ENCODE results near the gene MB21D2.

The MB21D2 gene

DNA sequence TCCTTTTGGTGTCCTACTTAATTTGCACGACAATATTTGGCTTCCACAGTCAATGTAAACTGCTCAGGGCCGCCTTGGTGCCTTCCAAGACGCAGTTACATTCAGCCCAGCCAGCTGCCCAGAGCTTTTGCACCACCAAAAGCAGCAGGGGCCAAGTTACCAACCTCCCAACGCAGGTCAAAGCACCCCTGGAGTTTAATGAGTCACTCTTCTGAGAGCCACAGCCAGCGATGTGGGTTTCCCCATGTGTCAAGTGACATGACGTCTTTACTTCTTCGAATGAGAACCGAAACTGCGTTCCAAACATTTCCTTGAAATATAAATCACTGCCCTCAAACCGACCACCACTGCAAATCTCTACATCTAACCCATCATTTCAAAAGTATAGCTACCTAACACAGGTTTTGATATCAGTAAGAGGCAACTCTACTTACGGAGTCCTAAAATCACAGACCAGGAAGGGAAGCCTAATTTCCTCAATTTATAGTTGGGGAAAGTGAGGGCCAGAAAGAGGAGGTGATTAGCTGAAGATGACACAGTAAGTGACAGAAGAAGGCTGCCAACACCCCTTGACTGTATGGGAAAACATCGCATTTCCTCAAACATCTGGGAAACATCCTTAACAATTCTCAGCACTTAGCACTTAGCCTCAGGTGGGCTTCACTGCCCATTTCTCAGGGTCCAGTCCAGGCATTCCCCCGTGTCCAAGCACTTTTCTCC is 24.5 kb downstream of the MB21D2 start:
- peaks cover 37% of the 10 kb centered on the region for H3K4me1 ChIP-seq (ENCODE audit: control insufficient read depth, insufficient read depth, low read length, unreplicated experiment)
- H3K27me3 ChIP-seq (ENCODE audit: insufficient read depth, low read length): no peaks in the 10 kb centered on the region
- no peaks in the 10 kb centered on the region for H3K36me3 ChIP-seq (ENCODE audit: insufficient read depth, low read length)
- peak overlapping the region; percentile 69 for H3K27ac ChIP-seq (ENCODE audit: low read depth, low read length)
- peaks cover 7% of the 10 kb centered on the region for H3K79me2 ChIP-seq (ENCODE audit: control insufficient read depth, insufficient read depth, low read length, unreplicated experiment)
- peak overlapping the region; percentile 50 for H3K4me3 ChIP-seq (ENCODE audit: low read depth, low read length)
- no peak overlapping the region for H2AFZ ChIP-seq (ENCODE audit: low read length, unreplicated experiment)

DNA sequence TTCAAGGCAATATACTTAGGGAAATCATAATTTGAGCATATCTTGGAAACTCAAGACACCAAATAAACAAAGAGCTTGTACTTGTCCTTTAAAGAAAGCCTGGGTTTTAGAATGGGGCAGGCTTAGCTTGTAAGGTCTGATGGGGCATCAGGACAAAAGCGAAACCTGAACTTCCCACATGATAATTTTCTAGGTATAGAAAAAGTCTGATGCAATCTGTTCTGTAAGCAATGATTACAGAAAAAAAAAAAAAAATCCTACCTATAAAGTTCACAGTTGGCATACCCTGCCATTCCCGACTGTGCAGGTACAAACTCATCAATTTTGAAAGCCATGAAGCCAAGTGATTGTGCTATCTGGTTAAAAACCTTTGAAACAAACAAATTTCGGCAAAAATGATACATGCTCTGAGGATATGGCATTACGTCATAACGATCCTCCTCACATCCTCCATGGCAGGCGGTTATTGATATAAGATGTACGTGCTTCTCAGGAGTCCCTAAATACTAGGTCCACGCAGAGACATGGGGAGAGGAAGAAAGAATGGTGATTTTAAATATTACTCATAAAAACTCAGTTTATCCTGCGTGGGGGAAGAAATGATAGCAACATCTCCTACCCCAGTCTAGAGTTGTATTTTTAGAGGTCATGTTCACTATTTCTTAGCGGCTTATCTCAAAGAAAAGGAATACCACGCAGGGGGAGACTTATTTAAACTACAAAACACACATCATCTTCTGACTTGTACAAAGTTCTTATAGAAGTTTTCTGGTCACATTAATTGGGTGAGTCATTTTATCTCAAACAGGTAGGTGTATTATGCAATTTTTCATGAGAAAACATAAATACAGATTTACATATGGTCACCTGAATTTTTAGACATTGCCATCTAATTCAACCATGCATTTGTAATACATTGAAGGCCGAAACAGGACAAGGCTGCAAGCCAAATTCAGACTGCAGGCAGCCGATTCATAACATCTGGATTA is 27.0 kb downstream of the MB21D2 start:
- Histone ChIP-seq H3K4me3 (ENCODE audit: low read depth, low read length) (no peak overlapping the region), H3K4me1 (ENCODE audit: control insufficient read depth, insufficient read depth, low read length, unreplicated experiment) (peaks cover 62% of the 10 kb centered on the region), H3K79me2 (ENCODE audit: control insufficient read depth, insufficient read depth, low read length, unreplicated experiment) (peaks cover 3% of the 10 kb centered on the region)

DNA sequence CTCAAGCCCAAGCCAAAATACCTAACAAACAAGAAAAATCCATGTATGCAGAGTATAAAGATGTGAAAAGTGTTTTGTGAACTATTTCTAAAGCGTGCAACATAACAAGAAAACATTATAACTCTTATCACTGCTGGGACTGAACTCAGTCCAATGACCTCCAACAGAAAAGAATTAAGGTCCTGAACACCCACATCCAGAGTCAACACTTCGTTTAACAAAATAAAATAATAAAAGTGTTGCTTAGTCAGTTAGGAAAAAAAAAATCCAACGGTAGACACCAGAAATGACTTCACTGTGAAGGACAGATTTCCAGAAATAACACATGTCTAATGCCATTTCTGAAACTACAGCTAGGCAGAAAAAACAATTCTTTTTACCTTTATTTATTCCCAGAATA is 28.0 kb downstream of the MB21D2 start:
- H3K79me2 ChIP-seq (ENCODE audit: control insufficient read depth, insufficient read depth, low read length, unreplicated experiment): peaks cover 3% of the 10 kb centered on the region
- H3K27me3 ChIP-seq (ENCODE audit: insufficient read depth, low read length): no peaks in the 10 kb centered on the region
- H3K36me3 ChIP-seq (ENCODE audit: insufficient read depth, low read length): no peaks in the 10 kb centered on the region
- no peak overlapping the region for H2AFZ ChIP-seq (ENCODE audit: low read length, unreplicated experiment)
- peaks cover 71% of the 10 kb centered on the region for H3K4me1 ChIP-seq (ENCODE audit: control insufficient read depth, insufficient read depth, low read length, unreplicated experiment)
- H3K27ac ChIP-seq (ENCODE audit: low read depth, low read length): peak overlapping the region; percentile 42
- H3K4me3 ChIP-seq (ENCODE audit: low read depth, low read length): no peak overlapping the region

More for the DNA sequence above, 27.0 kb downstream of the MB21D2 start:
- H3K36me3 ChIP-seq (ENCODE audit: insufficient read depth, low read length): no peaks in the 10 kb centered on the region
- H3K27me3 ChIP-seq (ENCODE audit: insufficient read depth, low read length): no peaks in the 10 kb centered on the region
- no peak overlapping the region for H3K27ac ChIP-seq (ENCODE audit: low read depth, low read length)
- H2AFZ ChIP-seq (ENCODE audit: low read length, unreplicated experiment): no peak overlapping the region

DNA sequence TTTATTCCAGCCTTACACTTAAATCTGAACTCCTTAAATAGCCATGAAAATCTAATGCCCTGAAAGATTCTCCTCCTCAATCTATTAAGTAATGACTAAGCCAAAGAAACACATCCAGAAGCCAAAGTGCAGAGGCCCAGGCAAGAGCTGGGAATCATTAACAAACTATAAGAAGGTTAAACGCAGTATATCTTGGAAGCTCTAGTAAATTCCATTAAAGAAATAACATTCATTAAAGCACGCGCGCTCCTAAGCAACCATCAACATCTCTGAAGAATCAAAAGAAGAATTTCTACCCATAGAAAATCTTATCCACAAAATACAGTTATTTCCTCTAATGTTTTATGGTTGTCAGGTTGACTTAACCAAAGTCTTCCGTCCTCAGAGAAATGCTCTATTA is 29.5 kb downstream of the MB21D2 start:
- H3K4me1 ChIP-seq (ENCODE audit: control insufficient read depth, insufficient read depth, low read length, unreplicated experiment): peaks cover 72% of the 10 kb centered on the region

DNA sequence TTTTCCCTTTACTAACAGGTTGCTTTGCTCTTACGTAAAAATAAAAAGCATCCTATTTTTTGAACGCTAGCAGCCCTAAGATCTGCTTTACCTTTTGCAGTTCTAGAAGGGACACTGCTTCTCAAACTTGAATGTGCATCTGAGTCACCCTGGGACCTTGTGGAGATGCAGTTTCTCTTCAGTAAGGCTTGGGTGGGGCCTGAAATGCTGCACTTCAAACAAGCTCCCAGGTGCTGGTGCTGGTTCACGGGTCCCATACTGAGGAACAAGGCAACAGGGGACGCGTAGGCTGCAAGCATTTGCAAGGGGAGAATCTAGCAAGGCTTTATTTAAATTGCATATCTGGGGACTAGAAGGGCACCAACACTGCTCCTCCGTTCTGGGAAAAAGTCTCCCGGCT is 30.0 kb downstream of the MB21D2 start:
- H2AFZ ChIP-seq (ENCODE audit: low read length, unreplicated experiment): no peak overlapping the region
- no peaks in the 10 kb centered on the region for H3K27me3 ChIP-seq (ENCODE audit: insufficient read depth, low read length)
- H3K4me3 ChIP-seq (ENCODE audit: low read depth, low read length): no peak overlapping the region
- H3K36me3 ChIP-seq (ENCODE audit: insufficient read depth, low read length): no peaks in the 10 kb centered on the region
- peaks cover 68% of the 10 kb centered on the region for H3K4me1 ChIP-seq (ENCODE audit: control insufficient read depth, insufficient read depth, low read length, unreplicated experiment)
- peaks cover 3% of the 10 kb centered on the region for H3K79me2 ChIP-seq (ENCODE audit: control insufficient read depth, insufficient read depth, low read length, unreplicated experiment)
- no peak overlapping the region for H3K27ac ChIP-seq (ENCODE audit: low read depth, low read length)

More for the DNA sequence above, 29.5 kb downstream of the MB21D2 start:
- H2AFZ ChIP-seq (ENCODE audit: low read length, unreplicated experiment): no peak overlapping the region
- H3K27me3 ChIP-seq (ENCODE audit: insufficient read depth, low read length): no peaks in the 10 kb centered on the region
- H3K27ac ChIP-seq (ENCODE audit: low read depth, low read length): peak overlapping the region; percentile 42
- H3K36me3 ChIP-seq (ENCODE audit: insufficient read depth, low read length): no peaks in the 10 kb centered on the region
- no peak overlapping the region for H3K4me3 ChIP-seq (ENCODE audit: low read depth, low read length)
- H3K79me2 ChIP-seq (ENCODE audit: control insufficient read depth, insufficient read depth, low read length, unreplicated experiment): peaks cover 3% of the 10 kb centered on the region

DNA sequence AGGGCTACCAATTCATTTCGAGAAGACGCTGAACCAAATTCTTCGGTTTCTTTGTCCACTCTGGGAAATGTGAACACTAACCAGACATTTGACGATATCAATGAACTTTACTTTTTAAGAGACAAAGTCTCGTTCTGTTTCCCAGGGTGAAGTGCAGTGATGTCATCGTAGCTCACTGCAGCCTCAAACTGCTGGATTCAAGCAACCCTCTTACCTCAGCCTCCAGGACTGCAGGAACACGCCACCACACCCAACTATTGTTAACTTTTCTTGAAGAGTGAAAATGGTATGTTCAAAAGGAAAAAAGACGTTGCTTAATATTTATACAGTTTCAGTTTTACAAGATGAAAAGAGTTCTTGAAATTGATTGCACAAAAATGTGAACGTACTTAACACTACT is 30.6 kb downstream of the MB21D2 start:
- Histone ChIP-seq H3K27ac (ENCODE audit: low read depth, low read length) (peak overlapping the region; percentile 58), H3K79me2 (ENCODE audit: control insufficient read depth, insufficient read depth, low read length, unreplicated experiment) (peaks cover 3% of the 10 kb centered on the region), H3K27me3 (ENCODE audit: insufficient read depth, low read length) (no peaks in the 10 kb centered on the region), H3K4me1 (ENCODE audit: control insufficient read depth, insufficient read depth, low read length, unreplicated experiment) (peaks cover 68% of the 10 kb centered on the region), H3K36me3 (ENCODE audit: insufficient read depth, low read length) (no peaks in the 10 kb centered on the region), H3K4me3 (ENCODE audit: low read depth, low read length) (peak overlapping the region; percentile 20; the same call in 1 of the 2 replicates), H2AFZ (ENCODE audit: low read length, unreplicated experiment) (no peak overlapping the region)

- Histone ChIP-seq H3K27ac (ENCODE audit: low read depth, low read length) (peak overlapping the region; percentile 49), H2AFZ (ENCODE audit: low read length, unreplicated experiment) (no peak overlapping the region), H3K27me3 (ENCODE audit: insufficient read depth, low read length) (no peaks in the 10 kb centered on the region), H3K4me1 (ENCODE audit: control insufficient read depth, insufficient read depth, low read length, unreplicated experiment) (peaks cover 64% of the 10 kb centered on the region), H3K4me3 (ENCODE audit: low read depth, low read length) (no peak overlapping the region), H3K36me3 (ENCODE audit: insufficient read depth, low read length) (no peaks in the 10 kb centered on the region), H3K79me2 (ENCODE audit: control insufficient read depth, insufficient read depth, low read length, unreplicated experiment) (no peaks in the 10 kb centered on the region)
These were observed 32.6 kb downstream of the MB21D2 start for GRCh38 chr3:192884777-192885773.

DNA sequence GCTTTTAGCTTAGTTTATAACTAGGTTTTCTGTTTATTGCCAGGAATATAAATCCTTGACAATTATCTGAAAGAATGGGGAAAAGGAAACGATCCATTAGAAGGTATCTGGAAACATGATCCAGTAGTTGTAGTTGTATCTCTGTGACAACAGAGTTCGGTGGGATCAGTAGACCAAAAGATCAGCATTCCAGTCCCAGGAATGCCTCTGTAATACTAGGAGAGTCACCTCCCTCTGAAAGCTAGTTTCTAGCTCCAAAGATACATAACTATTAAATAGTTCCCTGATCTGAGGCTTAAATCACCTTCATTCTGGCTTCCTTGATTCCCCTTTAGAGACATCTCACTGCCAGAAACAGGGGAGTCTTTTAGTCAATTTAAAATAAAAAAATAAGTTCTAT is 34.1 kb downstream of the MB21D2 start:
- no peak overlapping the region for H3K4me3 ChIP-seq (ENCODE audit: low read depth, low read length)
- H3K27me3 ChIP-seq (ENCODE audit: insufficient read depth, low read length): no peaks in the 10 kb centered on the region
- peaks cover 59% of the 10 kb centered on the region for H3K4me1 ChIP-seq (ENCODE audit: control insufficient read depth, insufficient read depth, low read length, unreplicated experiment)
- no peaks in the 10 kb centered on the region for H3K79me2 ChIP-seq (ENCODE audit: control insufficient read depth, insufficient read depth, low read length, unreplicated experiment)
- no peaks in the 10 kb centered on the region for H3K36me3 ChIP-seq (ENCODE audit: insufficient read depth, low read length)
- no peak overlapping the region for H2AFZ ChIP-seq (ENCODE audit: low read length, unreplicated experiment)
- no peak overlapping the region for H3K27ac ChIP-seq (ENCODE audit: low read depth, low read length)

DNA sequence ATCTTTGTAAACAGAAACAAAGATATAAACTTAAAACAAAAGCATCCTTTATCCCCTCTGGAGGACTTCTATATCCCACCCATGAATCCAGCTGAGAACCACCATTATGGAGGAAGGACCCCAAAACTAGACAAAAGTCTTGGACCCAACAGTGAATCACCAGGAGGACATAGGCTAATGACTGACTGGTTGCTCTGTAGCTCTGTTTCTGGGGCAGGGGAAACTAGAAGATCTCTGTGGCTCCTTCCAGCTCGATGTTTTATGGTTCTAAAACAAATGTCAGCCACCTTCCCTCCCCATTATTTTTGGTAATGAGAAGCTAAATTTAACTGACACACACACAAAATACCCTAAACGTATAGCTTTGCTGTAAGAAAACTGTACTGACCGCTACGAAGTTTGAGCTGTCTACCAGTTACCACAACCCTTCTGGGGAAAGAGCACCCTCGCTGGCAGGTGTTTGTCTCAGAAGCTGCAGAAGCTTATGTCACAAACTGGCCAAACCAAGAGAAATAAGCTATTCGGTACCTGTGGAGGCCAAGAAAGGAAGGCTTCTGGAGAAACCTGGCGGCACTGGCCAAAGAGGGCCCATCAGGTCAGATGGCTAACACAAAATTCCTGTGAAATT is 36.4 kb downstream of the MB21D2 start:
- no peak overlapping the region for H3K27ac ChIP-seq (ENCODE audit: low read depth, low read length)
- no peaks in the 10 kb centered on the region for H3K79me2 ChIP-seq (ENCODE audit: control insufficient read depth, insufficient read depth, low read length, unreplicated experiment)
- peaks cover 37% of the 10 kb centered on the region for H3K4me1 ChIP-seq (ENCODE audit: control insufficient read depth, insufficient read depth, low read length, unreplicated experiment)
- H3K27me3 ChIP-seq (ENCODE audit: insufficient read depth, low read length): no peaks in the 10 kb centered on the region
- no peaks in the 10 kb centered on the region for H3K36me3 ChIP-seq (ENCODE audit: insufficient read depth, low read length)
- H3K4me3 ChIP-seq (ENCODE audit: low read depth, low read length): no peak overlapping the region
- no peak overlapping the region for H2AFZ ChIP-seq (ENCODE audit: low read length, unreplicated experiment)

Data from ACC112 (cell line).